ENCODE measurements around the gene SLC1A2. TPM values are rescaled to one million over a fixed set of nuclear protein-coding genes. Genes with fewer than 3 reads are reported as not detected.

The SLC1A2 gene
- total RNA-seq (1 to 10 TPM in 1 of 2 donors, under 1 TPM in 1; 0.74 to 1.1 TPM), polyA plus RNA-seq (ENCODE audit: insufficient read depth, low read depth, low replicate concordance) (7.5 TPM)
- long read RNA-seq, donor 1, result 0 reads
- long read RNA-seq, donor 2, result 0 reads

DNA sequence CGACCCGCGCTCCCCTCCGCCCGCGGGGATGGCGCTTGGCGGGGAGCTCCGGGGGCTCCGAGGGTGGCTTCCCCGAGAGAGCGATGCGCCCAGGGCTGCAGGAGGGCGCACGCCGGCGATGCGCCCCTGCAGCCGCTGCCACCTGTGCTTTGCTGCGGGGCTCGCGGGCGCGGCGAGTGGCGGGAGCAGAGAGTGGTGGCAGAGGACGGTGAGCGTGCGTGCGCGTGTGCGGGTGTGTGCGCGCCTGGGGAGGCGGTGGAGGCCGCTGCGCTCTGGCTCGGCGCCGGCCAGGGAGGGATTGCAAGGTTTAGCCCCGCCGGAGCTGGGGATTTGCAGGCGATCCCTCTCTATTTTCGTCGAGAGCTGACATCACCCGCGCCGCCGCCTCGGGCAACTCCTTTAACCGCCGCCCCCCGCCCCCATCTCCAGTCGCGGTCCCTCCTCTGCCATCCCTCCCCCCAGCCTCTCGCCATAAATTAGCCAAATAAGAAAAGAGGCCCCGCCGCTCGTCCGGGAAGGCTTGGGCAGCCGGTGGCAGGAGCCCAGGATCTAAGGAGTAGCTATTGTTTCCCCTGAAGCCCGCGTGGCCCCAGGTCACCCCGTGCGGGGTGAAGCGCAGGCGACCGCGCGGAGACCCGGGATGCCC lies at the start of gene SLC1A2:
SLC1A2 (minus strand) TSS at position 375 of the 646 bp plus-strand sequence. CDS start 592 bp downstream, outside the sequence.
- H3K27me3 ChIP-seq, result no peaks in the 10 kb centered on the region
- no peak within 1 kb of the TSS for H3K27ac ChIP-seq
- peak within 1 kb of the TSS; percentile 27 to 50 for H3K4me3 ChIP-seq
- TF ChIP-seq, protein P1, sequence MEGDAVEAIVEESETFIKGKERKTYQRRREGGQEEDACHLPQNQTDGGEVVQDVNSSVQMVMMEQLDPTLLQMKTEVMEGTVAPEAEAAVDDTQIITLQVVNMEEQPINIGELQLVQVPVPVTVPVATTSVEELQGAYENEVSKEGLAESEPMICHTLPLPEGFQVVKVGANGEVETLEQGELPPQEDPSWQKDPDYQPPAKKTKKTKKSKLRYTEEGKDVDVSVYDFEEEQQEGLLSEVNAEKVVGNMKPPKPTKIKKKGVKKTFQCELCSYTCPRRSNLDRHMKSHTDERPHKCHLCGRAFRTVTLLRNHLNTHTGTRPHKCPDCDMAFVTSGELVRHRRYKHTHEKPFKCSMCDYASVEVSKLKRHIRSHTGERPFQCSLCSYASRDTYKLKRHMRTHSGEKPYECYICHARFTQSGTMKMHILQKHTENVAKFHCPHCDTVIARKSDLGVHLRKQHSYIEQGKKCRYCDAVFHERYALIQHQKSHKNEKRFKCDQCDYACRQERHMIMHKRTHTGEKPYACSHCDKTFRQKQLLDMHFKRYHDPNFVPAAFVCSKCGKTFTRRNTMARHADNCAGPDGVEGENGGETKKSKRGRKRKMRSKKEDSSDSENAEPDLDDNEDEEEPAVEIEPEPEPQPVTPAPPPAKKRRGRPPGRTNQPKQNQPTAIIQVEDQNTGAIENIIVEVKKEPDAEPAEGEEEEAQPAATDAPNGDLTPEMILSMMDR (IDR thresholded peaks at IDR 0.05), result no peak
- TF ChIP-seq POLR2A (IDR thresholded peaks at IDR 0.05), result no peak
- no peak for DNase-seq
- intact Hi-C loops (cut with DNase I; ENCODE audit: low total_unique reads), result no loop called here
- 0 to 1% methylated on average over 13 to 59 of the region's 71 CpGs for WGBS, 2 donors
- H3K4me1 ChIP-seq, result peaks cover 4% of the 10 kb centered on the region
- no peaks in the 10 kb centered on the region for H3K9me3 ChIP-seq
- no peaks in the 10 kb centered on the region for H3K36me3 ChIP-seq (ENCODE audit: low read depth, missing control alignments)

DNA sequence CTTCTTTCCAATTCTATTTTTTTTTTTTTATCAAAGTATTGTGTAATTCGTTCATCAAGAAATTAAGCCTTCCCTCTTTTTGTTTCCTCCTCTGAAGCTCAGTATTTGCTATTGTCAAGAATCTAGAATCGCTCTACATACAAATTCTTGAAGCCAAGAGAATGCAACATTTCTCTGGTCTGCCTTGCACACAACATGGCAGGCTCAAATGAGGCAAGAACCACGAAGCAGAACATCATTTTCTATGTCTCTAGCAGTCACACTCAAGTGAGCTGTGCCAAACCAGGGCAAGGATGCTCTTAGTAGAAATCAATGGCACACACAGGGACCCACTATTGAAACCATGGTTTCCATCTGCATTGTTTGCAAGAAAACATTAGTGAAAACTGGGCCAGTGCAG lies 46.7 kb upstream of the SLC1A2 start:
- intact Hi-C loops (cut with DNase I; ENCODE audit: low total_unique reads), result no loop called here
- WGBS, 2 donors, result 82 to 86% methylated on average over 3 of the region's 3 CpGs
- no peak overlapping the region for H3K27ac ChIP-seq
- DNase-seq, result no peak
- H3K4me3 ChIP-seq, result no peak overlapping the region
- TF ChIP-seq, protein P1 (IDR thresholded peaks at IDR 0.05), result no peak
- no peak for TF ChIP-seq POLR2A (IDR thresholded peaks at IDR 0.05)
- H3K4me1 ChIP-seq, result no peaks in the 10 kb centered on the region
- no peaks in the 10 kb centered on the region for H3K36me3 ChIP-seq (ENCODE audit: low read depth, missing control alignments)
- H3K27me3 ChIP-seq, result no peaks in the 10 kb centered on the region
- H3K9me3 ChIP-seq, result no peaks in the 10 kb centered on the region

DNA sequence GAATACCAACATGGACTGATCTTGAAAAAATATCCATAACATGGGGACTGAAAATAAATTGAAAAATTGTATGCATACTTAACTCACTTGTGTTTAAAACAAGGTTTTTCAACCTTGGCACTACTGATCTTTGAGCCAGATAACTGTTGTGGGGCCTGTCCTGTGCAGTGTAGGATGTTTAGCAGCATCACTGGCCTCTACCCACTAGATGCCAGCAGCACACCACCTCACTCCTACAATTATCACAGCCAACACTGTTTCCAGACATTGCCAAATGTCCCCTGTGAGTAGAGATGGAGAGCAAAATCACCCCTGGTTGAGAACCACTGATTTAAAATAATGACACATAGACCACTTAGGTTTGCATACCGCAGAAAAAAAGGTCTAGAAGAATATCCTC lies 45.0 kb upstream of the SLC1A2 start:
- TF ChIP-seq POLR2A (IDR thresholded peaks at IDR 0.05), result no peak
- TF ChIP-seq, protein P1 (IDR thresholded peaks at IDR 0.05), result no peak
- no peaks in the 10 kb centered on the region for H3K36me3 ChIP-seq (ENCODE audit: low read depth, missing control alignments)
- H3K27me3 ChIP-seq, result no peaks in the 10 kb centered on the region
- DNase-seq, result no peak
- H3K9me3 ChIP-seq, result no peaks in the 10 kb centered on the region
- 95 to 98% methylated on average over 1 of the region's 1 CpG for WGBS, 2 donors
- H3K4me3 ChIP-seq, result no peak overlapping the region
- no peak overlapping the region for H3K27ac ChIP-seq
- intact Hi-C loops (cut with DNase I; ENCODE audit: low total_unique reads), result no loop called here
- no peaks in the 10 kb centered on the region for H3K4me1 ChIP-seq

DNA sequence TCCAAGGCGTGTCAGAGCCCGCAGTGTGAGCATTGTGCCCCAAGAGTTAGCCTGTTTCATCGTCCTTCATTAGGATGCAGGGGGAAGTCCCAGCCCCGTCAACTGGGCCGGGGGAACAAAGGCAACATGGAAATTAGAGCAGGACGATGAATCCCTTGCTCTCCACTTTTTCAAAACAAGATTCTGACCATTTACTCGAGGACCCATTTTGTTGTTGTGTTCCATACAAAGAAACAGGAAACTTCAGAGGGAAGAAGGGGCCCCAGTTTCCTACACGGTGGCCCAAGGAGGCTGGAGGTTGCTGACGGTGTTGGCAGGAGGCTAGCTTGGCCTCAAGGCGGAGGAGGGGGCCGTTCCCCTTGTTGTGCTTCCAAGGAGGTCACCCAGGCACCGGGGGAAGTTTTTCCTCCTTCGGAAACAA lies 44.0 kb upstream of the SLC1A2 start:
- Histone ChIP-seq H3K4me1 (no peaks in the 10 kb centered on the region), H3K27ac (no peak overlapping the region), H3K36me3 (ENCODE audit: low read depth, missing control alignments) (no peaks in the 10 kb centered on the region), H3K27me3 (no peaks in the 10 kb centered on the region), H3K4me3 (no peak overlapping the region), H3K9me3 (no peaks in the 10 kb centered on the region)
- WGBS, 2 donors, result 78 to 84% methylated on average over 13 of the region's 13 CpGs
- TF ChIP-seq, protein P1 (IDR thresholded peaks at IDR 0.05), result no peak
- DNase-seq, result no peak
- intact Hi-C loops (cut with DNase I; ENCODE audit: low total_unique reads), result no loop called here
